ENCODE results near the gene KIF1A. TPM values are rescaled to one million over a fixed set of nuclear protein-coding genes. Genes with fewer than 3 reads are reported as not detected.
A peak's percentile ranks its signal among the peaks of the same experiment; 100 is the strongest.

KIF1A gene
- total and polyA plus RNA-seq, 8 donors: 0.42 to 6.4 (median 1.9) TPM

- intact Hi-C loops (cut with DNase I): no loop called here
- TF ChIP-seq CTCF (IDR thresholded peaks at IDR 0.05): no peak
- ATAC-seq (no peak), DNase-seq (peak in 1 of 4 donors; percentile 64)
- no peak overlapping the region for H3K27ac ChIP-seq
- no peaks in the 10 kb centered on the region for H3K36me3 ChIP-seq
- no peak overlapping the region for H3K4me3 ChIP-seq
- no peaks in the 10 kb centered on the region for H3K9me3 ChIP-seq
- H3K27me3 ChIP-seq: peaks cover 0 to 55% of the 10 kb centered on the region in 2 donors
- H3K4me1 ChIP-seq: no peaks in the 10 kb centered on the region
Measured at GRCh38 chr2:240784629-240785423, 35.2 kb downstream of the KIF1A start.

- TF ChIP-seq CTCF (IDR thresholded peaks at IDR 0.05): no peak
- H3K4me3 ChIP-seq: no peak overlapping the region
- no peak for ATAC-seq
- DNase-seq: peak in 1 of 4 donors; percentile 76
- H3K27me3 ChIP-seq: peaks cover 0 to 57% of the 10 kb centered on the region in 2 donors
- no peaks in the 10 kb centered on the region for H3K36me3 ChIP-seq
- H3K27ac ChIP-seq: no peak overlapping the region
- no peaks in the 10 kb centered on the region for H3K4me1 ChIP-seq
- no peaks in the 10 kb centered on the region for H3K9me3 ChIP-seq
- intact Hi-C loops (cut with DNase I): no loop called here
Measured at GRCh38 chr2:240783819-240784621, 36.0 kb downstream of the KIF1A start.

GRCh38 chr2:240782886-240783818 lies 36.9 kb downstream of the KIF1A start:
- no peaks in the 10 kb centered on the region for H3K4me1 ChIP-seq
- no peak overlapping the region for H3K4me3 ChIP-seq
- no peaks in the 10 kb centered on the region for H3K36me3 ChIP-seq
- intact Hi-C loops (cut with DNase I): no loop called here
- ATAC-seq (no peak), DNase-seq (peak in 1 of 4 donors; percentile 74)
- H3K9me3 ChIP-seq: no peaks in the 10 kb centered on the region
- H3K27ac ChIP-seq: no peak overlapping the region
- TF ChIP-seq CTCF (IDR thresholded peaks at IDR 0.05): no peak
- H3K27me3 ChIP-seq: peaks cover 0 to 57% of the 10 kb centered on the region in 2 donors

- DNase-seq: peak in 1 of 4 donors; percentile 79
- TF ChIP-seq CTCF (IDR thresholded peaks at IDR 0.05): no peak
- intact Hi-C loops (cut with DNase I): no loop called here
Measured at GRCh38 chr2:240782221-240782885, 37.7 kb downstream of the KIF1A start.

More at GRCh38 chr2:240782221-240782885, 37.7 kb downstream of the KIF1A start:
- H3K9me3 ChIP-seq: no peaks in the 10 kb centered on the region
- no peak overlapping the region for H3K4me3 ChIP-seq
- H3K4me1 ChIP-seq: no peaks in the 10 kb centered on the region
- no peaks in the 10 kb centered on the region for H3K36me3 ChIP-seq
- no peak overlapping the region for H3K27ac ChIP-seq
- H3K27me3 ChIP-seq: peaks cover 0 to 57% of the 10 kb centered on the region in 2 donors
- no peak for ATAC-seq
